GM10248 (cell line): Measurements from ENCODE around the gene VIP.

Experiments used
- CTCF ChIA-PET: fragments of 300-600 bp; sonication (Branson Sonifier 250); formaldehyde crosslinking; extraction: SDS; loops from one replicate; lab custom pipeline; 2021; ENCODE audit warnings: antibody characterized with exemption; lab: Yijun Ruan, JAX
- POLR2A ChIA-PET: fragments of 350-650 bp; sonication (Branson Sonifier 250); formaldehyde crosslinking; extraction: SDS; loops from one replicate; lab custom pipeline; 2020; ENCODE audit warnings: antibody characterized with exemption; lab: Yijun Ruan, JAX
- DNase-seq: peaks from one replicate; pipeline ENCODE4 v3.0.0; 2012; ENCODE audit errors: extremely low spot score
- CTCF ChIP-seq: IDR thresholded peaks from 2 replicates; pipeline ENCODE4 v1.5.1; 2012; ENCODE audit warnings: mild to moderate bottlenecking, low read depth; ENCODE audit errors: extremely low read depth, missing control alignments, control extremely low read depth

Gene VIP

GRCh38 chr6:152745509-152746171 is 5.0 kb upstream of the VIP start:
- ChIA-PET POLR2A (no interaction called here), CTCF (interaction anchor here (1.2 to 1.5 kb wide), 2 partner anchors 9 to 25 kb away, joined by 3 read pairs; no protein-coding TSS in a partner anchor)
- DNase-seq, result no peak
- no peak for TF ChIP-seq CTCF

GRCh38 chr6:152746172-152746553 is 4.4 kb upstream of the VIP start:
- no peak for TF ChIP-seq CTCF
- POLR2A ChIA-PET, result no interaction called here
- CTCF ChIA-PET, result interaction anchor here (1.5 kb wide), 1 partner anchor 9 kb away, joined by 3 read pairs; no protein-coding TSS in a partner anchor
- no peak for DNase-seq

GRCh38 chr6:152748843-152749242 is 1.8 kb upstream of the VIP start:
- DNase-seq, result no peak
- POLR2A ChIA-PET, result no interaction called here
- peak; percentile 11 for TF ChIP-seq CTCF
- CTCF ChIA-PET, result interaction anchor here (1.0 to 2.2 kb wide), 6 partner anchors 12 to 202 kb away, joined by 3 to 14 read pairs (median 4); no protein-coding TSS in a partner anchor

GRCh38 chr6:152749336-152749735 is 1.3 kb upstream of the VIP start:
- CTCF ChIA-PET, result interaction anchor here (1.0 to 2.2 kb wide), 5 partner anchors 12 to 201 kb away, joined by 3 to 14 read pairs (median 3); no protein-coding TSS in a partner anchor
- TF ChIP-seq CTCF, result no peak
- POLR2A ChIA-PET, result no interaction called here
- no peak for DNase-seq

GRCh38 chr6:152765331-152765730 is 14.7 kb downstream of the VIP start:
- no peak for DNase-seq
- ChIA-PET CTCF (no interaction called here), POLR2A (no interaction called here)
- no peak for TF ChIP-seq CTCF

- ChIA-PET POLR2A (no interaction called here), CTCF (interaction anchor here (1.3 to 2.0 kb wide), 2 partner anchors 16 to 129 kb away, joined by 3 to 5 read pairs; no protein-coding TSS in a partner anchor)
- no peak for TF ChIP-seq CTCF
- DNase-seq, result no peak
These were observed 18.6 kb downstream of the VIP start for GRCh38 chr6:152769159-152769558.
